PC-3 (cell line): ENCODE measurements around the gene CNR1.

Source experiments
- EZH2 ChIP-seq: fragments of 300-600 bp; sonication (generic); IDR thresholded peaks from one replicate; pipeline ENCODE4 v1.6.1; 2017; ENCODE audit warnings: antibody characterized with exemption, mild to moderate bottlenecking, low read length; ENCODE audit not compliant: unreplicated experiment
- EZH2phosphoT487 ChIP-seq: fragments of 300-600 bp; sonication (generic); IDR thresholded peaks from 2 replicates; pipeline ENCODE4 v1.6.1; 2018; ENCODE audit warnings: mild to moderate bottlenecking, antibody characterized with exemption, low read length, borderline replicate concordance
- TF ChIP-seq, protein P1 (sequence below): fragments of 300-600 bp; sonication (generic); conservative IDR thresholded peaks from 2 replicates; pipeline ENCODE4 v1.5.1; 2017; ENCODE audit warnings: antibody characterized with exemption, low read depth, mild to moderate bottlenecking, low read length

DNA sequence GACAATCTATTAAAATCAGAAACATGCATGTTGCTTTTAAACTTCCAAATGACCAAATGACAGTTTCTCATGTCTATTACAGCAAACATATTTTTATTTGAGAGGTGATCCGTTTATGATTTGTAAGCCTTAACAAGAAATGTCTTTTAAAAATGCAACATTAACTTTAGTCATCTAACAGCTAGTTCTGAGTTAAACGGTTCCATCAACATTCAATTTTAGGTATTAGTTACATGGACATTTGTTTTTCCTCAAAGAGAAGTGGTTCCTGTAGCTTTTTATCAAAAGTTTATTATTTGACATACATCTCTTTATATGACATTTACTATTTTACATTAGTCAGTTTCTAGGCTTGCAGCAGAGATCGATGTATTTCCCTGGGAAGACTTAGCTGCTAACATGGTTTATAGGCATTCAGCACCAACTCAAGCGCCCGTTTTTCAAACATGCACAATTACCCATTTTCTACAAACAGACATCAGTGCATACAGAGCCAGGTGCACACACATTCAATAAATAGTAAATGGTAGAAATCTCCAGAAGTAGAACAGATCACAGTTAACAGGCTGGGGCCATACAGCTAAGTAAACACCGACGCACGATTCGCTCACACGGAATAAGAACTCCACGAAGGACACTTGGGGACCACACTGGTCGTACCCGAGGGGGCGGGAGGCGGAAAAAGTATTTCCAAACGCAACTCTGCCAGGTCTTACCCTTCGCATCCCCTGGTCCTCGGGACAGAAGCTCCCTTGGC lies 882 bp downstream of the CNR1 start:
- TF ChIP-seq, protein P1, sequence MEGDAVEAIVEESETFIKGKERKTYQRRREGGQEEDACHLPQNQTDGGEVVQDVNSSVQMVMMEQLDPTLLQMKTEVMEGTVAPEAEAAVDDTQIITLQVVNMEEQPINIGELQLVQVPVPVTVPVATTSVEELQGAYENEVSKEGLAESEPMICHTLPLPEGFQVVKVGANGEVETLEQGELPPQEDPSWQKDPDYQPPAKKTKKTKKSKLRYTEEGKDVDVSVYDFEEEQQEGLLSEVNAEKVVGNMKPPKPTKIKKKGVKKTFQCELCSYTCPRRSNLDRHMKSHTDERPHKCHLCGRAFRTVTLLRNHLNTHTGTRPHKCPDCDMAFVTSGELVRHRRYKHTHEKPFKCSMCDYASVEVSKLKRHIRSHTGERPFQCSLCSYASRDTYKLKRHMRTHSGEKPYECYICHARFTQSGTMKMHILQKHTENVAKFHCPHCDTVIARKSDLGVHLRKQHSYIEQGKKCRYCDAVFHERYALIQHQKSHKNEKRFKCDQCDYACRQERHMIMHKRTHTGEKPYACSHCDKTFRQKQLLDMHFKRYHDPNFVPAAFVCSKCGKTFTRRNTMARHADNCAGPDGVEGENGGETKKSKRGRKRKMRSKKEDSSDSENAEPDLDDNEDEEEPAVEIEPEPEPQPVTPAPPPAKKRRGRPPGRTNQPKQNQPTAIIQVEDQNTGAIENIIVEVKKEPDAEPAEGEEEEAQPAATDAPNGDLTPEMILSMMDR, result no peak
- TF ChIP-seq EZH2phosphoT487 (no peak), EZH2 (no peak)
